Measurements from ENCODE around the gene EFEMP1.

Gene EFEMP1

GRCh38 chr2:55919574-55919973, 4.0 kb downstream of the EFEMP1 start:
- Histone ChIP-seq H3K4me3 (replicated peaks; ENCODE audit: insufficient read depth, low read length) (no peak overlapping the region), H3K27me3 (ENCODE audit: insufficient read depth, poor library complexity, severe bottlenecking) (peaks cover 28% of the 10 kb centered on the region), H3K27ac (replicated peaks) (no peak overlapping the region)
- TF ChIP-seq REST (IDR thresholded peaks at IDR 0.05; ENCODE audit: insufficient replicate concordance, low read depth) (no peak), CTCF (IDR thresholded peaks at IDR 0.05; ENCODE audit: insufficient read depth, low read length) (no peak), SPI1 (IDR thresholded peaks at IDR 0.05; ENCODE audit: borderline replicate concordance, low read depth) (no peak), GABPA (IDR thresholded peaks at IDR 0.05; ENCODE audit: low read depth) (no peak), POLR2AphosphoS5 (IDR thresholded peaks at IDR 0.05; ENCODE audit: low read depth) (no peak)
- DNase-seq (ENCODE audit: low read depth in 1 of 2, low spot score in 1 of 2): no peak

GRCh38 chr2:55918856-55919255, 4.7 kb downstream of the EFEMP1 start:
- DNase-seq (ENCODE audit: low read depth in 1 of 2, low spot score in 1 of 2): no peak
- Histone ChIP-seq H3K4me3 (replicated peaks; ENCODE audit: insufficient read depth, low read length) (no peak overlapping the region), H3K27me3 (ENCODE audit: insufficient read depth, poor library complexity, severe bottlenecking) (peaks cover 22% of the 10 kb centered on the region), H3K27ac (replicated peaks) (no peak overlapping the region)
- TF ChIP-seq SPI1 (IDR thresholded peaks at IDR 0.05; ENCODE audit: borderline replicate concordance, low read depth): no peak
- TF ChIP-seq CTCF (IDR thresholded peaks at IDR 0.05; ENCODE audit: insufficient read depth, low read length): no peak
- TF ChIP-seq REST (IDR thresholded peaks at IDR 0.05; ENCODE audit: insufficient replicate concordance, low read depth): no peak
- no peak for TF ChIP-seq POLR2AphosphoS5 (IDR thresholded peaks at IDR 0.05; ENCODE audit: low read depth)
- TF ChIP-seq GABPA (IDR thresholded peaks at IDR 0.05; ENCODE audit: low read depth): no peak

GRCh38 chr2:55917713-55918390, 5.7 kb downstream of the EFEMP1 start:
- DNase-seq (ENCODE audit: low read depth in 1 of 2, low spot score in 1 of 2): no peak
- H3K4me3 ChIP-seq (replicated peaks; ENCODE audit: insufficient read depth, low read length): no peak overlapping the region
- TF ChIP-seq REST (IDR thresholded peaks at IDR 0.05; ENCODE audit: insufficient replicate concordance, low read depth) (no peak), POLR2AphosphoS5 (IDR thresholded peaks at IDR 0.05; ENCODE audit: low read depth) (no peak)
- H3K27ac ChIP-seq (replicated peaks): no peak overlapping the region
- H3K27me3 ChIP-seq (ENCODE audit: insufficient read depth, poor library complexity, severe bottlenecking): peaks cover 14% of the 10 kb centered on the region

All from HL-60 (cell line).